T-cell (primary cell): ENCODE data around the gene ZBTB24. TPM values are rescaled to one million over a fixed set of nuclear protein-coding genes. Genes with fewer than 3 reads are reported as not detected.

Experiments used
- ATAC-seq, 4 experiments: fragments of 200-7000 bp in 3 of 4; fragments of 150-1000 bp in 1 of 4; cut with Tn5 transposase; replicated peaks in 1 of 4; 1 replicate in 3 of 4; 2 replicates in 1 of 4; pipeline ENCODE4 v1.10.0; 2021; ENCODE audit warnings: moderate library complexity in 3 of 4, mild to moderate bottlenecking in 2 of 4, moderate number of reproducible peaks in 1 of 4
- CTCF ChIA-PET, 2 donors: fragments of 300-600 bp; sonication (Branson Sonifier 250); formaldehyde crosslinking; loops; one replicate each; lab custom pipeline; 2022; ENCODE audit warnings: antibody characterized with exemption in 2 of 2; lab: Charles Lee
- POLR2A ChIA-PET, 2 donors: fragments of 300-600 bp; sonication (Branson Sonifier 250); formaldehyde crosslinking; loops; one replicate each; lab custom pipeline; 2022; ENCODE audit warnings: antibody characterized with exemption in 2 of 2; lab: Charles Lee
- DNase-seq, 35 experiments: peaks; one replicate each; pipeline versions ENCODE4 v3.0.0 to v3.0.0-alpha.2; 2013 to 2023
- H3K27ac ChIP-seq: one replicate; pipeline ENCODE4 v1.5.1; 2013; ENCODE audit warnings: low read length
- H3K27me3 ChIP-seq, 2 experiments: replicated peaks in 1 of 2; 1 replicate in 1 of 2; 2 replicates in 1 of 2; pipeline versions ENCODE4 v1.6.1 to v1.7.0; 2013; ENCODE audit warnings: low read length in 1 of 2, mixed read lengths in 1 of 2; ENCODE audit not compliant: control insufficient read depth in 2 of 2, insufficient read depth in 2 of 2; ENCODE audit errors: extremely low read depth in 1 of 2
- H3K36me3 ChIP-seq, 2 donors: 1 replicate in 1 of 2; 2 replicates in 1 of 2; pipeline versions ENCODE4 v1.6.1 to v1.7.0; 2013; ENCODE audit warnings: low read length in 1 of 2; ENCODE audit not compliant: control insufficient read depth in 2 of 2, insufficient read depth in 1 of 2; ENCODE audit errors: extremely low read depth in 1 of 2
- H3K4me1 ChIP-seq, 2 experiments: 1 replicate in 1 of 2; 2 replicates in 1 of 2; pipeline versions ENCODE4 v1.6.1 to v1.7.0; 2013; ENCODE audit warnings: low read length in 2 of 2, mixed read lengths in 1 of 2; ENCODE audit not compliant: insufficient read depth in 2 of 2, control insufficient read depth in 1 of 2; ENCODE audit errors: extremely low read depth in 1 of 2
- H3K4me3 ChIP-seq, 2 donors: 1 replicate in 1 of 2; 2 replicates in 1 of 2; pipeline versions ENCODE4 v1.5.1 to v1.7.0; 2013; ENCODE audit warnings: mild to moderate bottlenecking in 2 of 2, low read length in 1 of 2, moderate library complexity in 1 of 2; ENCODE audit not compliant: control insufficient read depth in 1 of 2; ENCODE audit errors: extremely low read depth in 1 of 2
- H3K9me3 ChIP-seq: 2 replicates; pipeline ENCODE4 v1.7.0; 2013
- H3K27ac Mint-ChIP-seq, 2 donors: one replicate each; pipeline ENCODE4 v1.8.0; 2020 to 2021; ENCODE audit warnings: mild to moderate bottlenecking in 2 of 2, mixed read lengths in 2 of 2
- H3K27me3 Mint-ChIP-seq, 2 donors: one replicate each; pipeline ENCODE4 v1.8.0; 2021 to 2022; ENCODE audit warnings: mixed read lengths in 2 of 2
- H3K36me3 Mint-ChIP-seq: one replicate; pipeline ENCODE4 v1.8.0; 2021; ENCODE audit warnings: mixed read lengths
- H3K4me1 Mint-ChIP-seq, 3 donors: one replicate each; pipeline ENCODE4 v1.8.0; 2020 to 2022; ENCODE audit warnings: mixed read lengths in 3 of 3, mild to moderate bottlenecking in 1 of 3
- H3K4me3 Mint-ChIP-seq, 3 donors: one replicate each; pipeline ENCODE4 v1.8.0; 2020 to 2022; ENCODE audit warnings: mild to moderate bottlenecking in 3 of 3, mixed read lengths in 3 of 3, moderate library complexity in 3 of 3
- H3K9me3 Mint-ChIP-seq, 3 donors: one replicate each; pipeline ENCODE4 v1.8.0; 2020 to 2022; ENCODE audit warnings: mixed read lengths in 3 of 3
- WGBS: methylation state at CpG from one replicate; pipeline ENCODE4 v1.1.5; 2013; ENCODE audit warnings: missing lambda C conversion rate; ENCODE audit not compliant: insufficient coverage; 5-methylcytosine and 5-hydroxymethylcytosine counted together
- total RNA-seq, 35 experiments: library from RNA in 6 of 35; stranded (reverse) in 6 of 35; fragments of 120-200 nt in 1 of 35; gene quantifications; one replicate each; pipeline versions ENCODE4 v1.2.1 to v1.2.4 and lab custom pipeline; 2013 to 2026

The ZBTB24 gene
- total RNA-seq, 5 donors from 2014 or later (not counting 1 experiment from before 2014, with no cell fraction given) = 14.1 to 21.2 (median 19.5) TPM

- DNase-seq (no peak), ATAC-seq (no peak)
- ChIA-PET CTCF (interaction anchor here (0.5 to 4.1 kb wide), 11 partner anchors 13 to 597 kb away, joined by 3 to 20 read pairs (median 4); partner anchors contain the start of genes CD164 (in 1 of the 2) and MICAL1 (in 1 of the 2)), POLR2A (interaction anchor here (0.6 to 0.9 kb wide), 3 partner anchors 11 to 1431 kb away, joined by 3 read pairs; no protein-coding TSS in a partner anchor)
- peaks cover 27 to 35% (median 32%) of the 10 kb centered on the region in 3 donors for H3K4me1 Mint-ChIP-seq
- Histone ChIP-seq H3K4me1 (peaks cover 4 to 31% of the 10 kb centered on the region in 2 experiments), H3K9me3 (no peaks in the 10 kb centered on the region), H3K36me3 (peaks cover 8 to 37% of the 10 kb centered on the region in 2 donors), H3K27ac (peak overlapping the region; percentile 68), H3K4me3 (no peak overlapping the region), H3K27me3 (no peaks in the 10 kb centered on the region)
- H3K4me3 Mint-ChIP-seq = peak overlapping the region; percentile 89 to 94 (median 92)
- peaks cover 16% of the 10 kb centered on the region for H3K36me3 Mint-ChIP-seq
- H3K27me3 Mint-ChIP-seq = no peaks in the 10 kb centered on the region
- H3K9me3 Mint-ChIP-seq = no peaks in the 10 kb centered on the region
- peak overlapping the region; percentile 90 to 92 for H3K27ac Mint-ChIP-seq
- WGBS = 100% methylated on average over 3 of the region's 6 CpGs
These were observed 40.6 kb downstream of the ZBTB24 start for GRCh38 chr6:109442393-109442924.

- ATAC-seq = peak; percentile 50 to 57 (median 54)
- DNase-seq = peak in 30 of 35 experiments; percentile 22 to 73 (median 36)
- peaks cover 4 to 31% of the 10 kb centered on the region in 2 experiments for H3K4me1 ChIP-seq
- H3K27me3 Mint-ChIP-seq = no peaks in the 10 kb centered on the region
- ChIA-PET POLR2A (interaction anchor here (0.6 to 1.8 kb wide), 9 partner anchors 9 to 591 kb away, joined by 3 to 16 read pairs (median 4); partner anchors contain the start of gene CD164 (in 1 of the 2)), CTCF (interaction anchor here in 1 of 2 donors (0.9 to 4.1 kb wide), 7 partner anchors 13 to 598 kb away, joined by 3 to 20 read pairs (median 4); partner anchors contain the start of genes CD164 and MICAL1)
- WGBS = under 1% methylated on average over 20 of the region's 31 CpGs
- H3K27ac ChIP-seq = peak overlapping the region; percentile 68
- H3K27ac Mint-ChIP-seq = peak overlapping the region; percentile 90 to 92
- H3K9me3 ChIP-seq = no peaks in the 10 kb centered on the region
- peaks cover 11% of the 10 kb centered on the region for H3K36me3 Mint-ChIP-seq
- peaks cover 26 to 33% (median 27%) of the 10 kb centered on the region in 3 donors for H3K4me1 Mint-ChIP-seq
- H3K9me3 Mint-ChIP-seq = no peaks in the 10 kb centered on the region
- peak overlapping the region; percentile 89 to 94 (median 92) for H3K4me3 Mint-ChIP-seq
- H3K36me3 ChIP-seq = peaks cover 8 to 30% of the 10 kb centered on the region in 2 donors
- H3K4me3 ChIP-seq = peak overlapping the region; percentile 59 to 77
- no peaks in the 10 kb centered on the region for H3K27me3 ChIP-seq
These were observed 41.8 kb downstream of the ZBTB24 start for GRCh38 chr6:109441069-109441816.

GRCh38 chr6:109440331-109441068, 42.5 kb downstream of the ZBTB24 start, which contains the start of the genes PPIL6 and SMPD2:
Gene PPIL6 (minus strand): TSS chr6:109440628. CDS start chr6:109440590, 38 bp downstream.
Gene SMPD2 (plus strand): TSS chr6:109440724. CDS start chr6:109441122, 398 bp downstream.
- H3K27ac ChIP-seq = peak within 1 kb of the TSS; percentile 68
- peaks cover 8% of the 10 kb centered on the region for H3K36me3 Mint-ChIP-seq
- H3K4me3 ChIP-seq = peak within 1 kb of the TSS; percentile 59 to 77
- H3K27ac Mint-ChIP-seq = peak within 1 kb of the TSS; percentile 90 to 92
- ChIA-PET CTCF (interaction anchor here (0.9 to 4.1 kb wide), 7 partner anchors 13 to 599 kb away, joined by 3 to 20 read pairs (median 3); partner anchors contain the start of genes CD164 (in 1 of the 2) and MICAL1 (in 1 of the 2)), POLR2A (interaction anchor here (0.6 to 1.8 kb wide), 7 partner anchors 10 to 590 kb away, joined by 3 to 16 read pairs (median 6); partner anchors contain the start of gene CD164 (in 1 of the 2))
- DNase-seq (peak; percentile 43 to 88 (median 62)), ATAC-seq (peak; percentile 85 to 90 (median 86))
- H3K4me1 Mint-ChIP-seq = peaks cover 26 to 33% (median 27%) of the 10 kb centered on the region in 3 donors
- no peaks in the 10 kb centered on the region for H3K9me3 ChIP-seq
- H3K27me3 Mint-ChIP-seq = no peaks in the 10 kb centered on the region
- H3K27me3 ChIP-seq = no peaks in the 10 kb centered on the region
- under 1% methylated on average over 102 of the region's 102 CpGs for WGBS
- peak within 1 kb of the TSS; percentile 89 to 94 (median 92) for H3K4me3 Mint-ChIP-seq
- H3K36me3 ChIP-seq = peaks cover 6 to 23% of the 10 kb centered on the region in 2 donors
- peaks cover 4 to 31% of the 10 kb centered on the region in 2 experiments for H3K4me1 ChIP-seq
- no peaks in the 10 kb centered on the region for H3K9me3 Mint-ChIP-seq

- H3K4me3 ChIP-seq = no peak overlapping the region
These were observed 47.0 kb downstream of the ZBTB24 start for GRCh38 chr6:109436041-109436440.

GRCh38 chr6:109434456-109434855, 48.6 kb downstream of the ZBTB24 start:
- no peaks in the 10 kb centered on the region for H3K27me3 ChIP-seq
- H3K9me3 Mint-ChIP-seq = no peaks in the 10 kb centered on the region
- no peaks in the 10 kb centered on the region for H3K9me3 ChIP-seq
- H3K27ac Mint-ChIP-seq = no peak overlapping the region
- POLR2A ChIA-PET = no interaction called here
- no CpG with 5 or more reads among the region's 2 CpGs for WGBS
- CTCF ChIA-PET = no interaction called here
- peaks cover 0 to 3% of the 10 kb centered on the region in 2 experiments for H3K4me1 ChIP-seq
- H3K4me3 Mint-ChIP-seq = no peak overlapping the region
- no peak for ATAC-seq
- peaks cover under 1 to 2% (median under 1%) of the 10 kb centered on the region in 3 donors for H3K4me1 Mint-ChIP-seq
- H3K27ac ChIP-seq = no peak overlapping the region
- H3K36me3 Mint-ChIP-seq = no peaks in the 10 kb centered on the region
- no peaks in the 10 kb centered on the region for H3K27me3 Mint-ChIP-seq
- no peaks in the 10 kb centered on the region for H3K36me3 ChIP-seq
- no peak overlapping the region for H3K4me3 ChIP-seq
- no peak for DNase-seq

More at GRCh38 chr6:109436041-109436440, 47.0 kb downstream of the ZBTB24 start:
- H3K9me3 ChIP-seq = no peaks in the 10 kb centered on the region
- Mint-ChIP-seq H3K36me3 (no peaks in the 10 kb centered on the region), H3K4me1 (peaks cover 4 to 9% (median 5%) of the 10 kb centered on the region in 3 donors), H3K9me3 (no peaks in the 10 kb centered on the region), H3K27me3 (no peaks in the 10 kb centered on the region), H3K27ac (no peak overlapping the region), H3K4me3 (no peak overlapping the region)
- H3K4me1 ChIP-seq = peaks cover 4 to 11% of the 10 kb centered on the region in 2 experiments
- no peaks in the 10 kb centered on the region for H3K27me3 ChIP-seq
- DNase-seq (no peak), ATAC-seq (no peak)
- ChIA-PET CTCF (interaction anchor here in 1 of 2 donors (0.9 kb wide), 1 partner anchor 248 kb away, joined by 3 read pairs; no protein-coding TSS in a partner anchor), POLR2A (interaction anchor here (0.6 to 0.9 kb wide), 3 partner anchors 24 to 420 kb away, joined by 3 to 4 read pairs (median 3); no protein-coding TSS in a partner anchor)
- H3K36me3 ChIP-seq = no peaks in the 10 kb centered on the region
- no peak overlapping the region for H3K27ac ChIP-seq
- no CpG with 5 or more reads among the region's 5 CpGs for WGBS
